ENCODE measurements around the gene GSK3A.

- no peak for TF ChIP-seq YY1 (IDR thresholded peaks at IDR 0.05; ENCODE audit: insufficient read depth, insufficient read length)
- TF ChIP-seq SUZ12 (IDR thresholded peaks at IDR 0.05; ENCODE audit: extremely low read depth, insufficient read depth, insufficient read length): no peak
- TF ChIP-seq ZNF274 (IDR thresholded peaks at IDR 0.05; ENCODE audit: low read depth, low read length): no peak
Observed at GRCh38 chr19:42246922-42247639, 4.7 kb upstream of the GSK3A start.
